HG02970 (cell line): ENCODE measurements around the gene TEX2.

ENCODE experiments used
- ATAC-seq: cut with Tn5 transposase; IDR thresholded peaks from one replicate; pipeline ENCODE4 v1.9.1; 2021; ENCODE audit warnings: mild to moderate bottlenecking, moderate library complexity, moderate number of reproducible peaks; ENCODE audit not compliant: unreplicated experiment, low FRiP score

TEX2 gene

DNA sequence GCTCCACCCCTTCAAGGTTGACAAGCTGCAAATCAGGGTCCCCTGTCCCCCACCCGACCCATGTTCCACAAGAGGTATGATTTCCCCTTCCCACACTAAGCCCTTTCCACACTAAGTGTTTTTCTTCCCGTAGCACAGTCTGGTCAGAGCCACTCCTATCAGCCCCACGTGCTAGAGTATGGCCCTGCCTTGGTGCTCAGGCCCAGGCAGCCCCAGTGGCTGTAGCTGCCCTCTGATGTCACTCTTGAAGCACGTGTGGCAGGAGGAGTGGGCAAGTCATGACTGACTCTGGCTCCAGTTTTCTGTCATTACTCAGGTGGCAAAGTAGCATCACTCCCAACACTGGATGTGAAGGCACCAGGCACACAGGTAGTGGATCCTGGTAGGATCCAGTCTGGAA lies 97.7 kb downstream of the TEX2 start:
- no peak for ATAC-seq

DNA sequence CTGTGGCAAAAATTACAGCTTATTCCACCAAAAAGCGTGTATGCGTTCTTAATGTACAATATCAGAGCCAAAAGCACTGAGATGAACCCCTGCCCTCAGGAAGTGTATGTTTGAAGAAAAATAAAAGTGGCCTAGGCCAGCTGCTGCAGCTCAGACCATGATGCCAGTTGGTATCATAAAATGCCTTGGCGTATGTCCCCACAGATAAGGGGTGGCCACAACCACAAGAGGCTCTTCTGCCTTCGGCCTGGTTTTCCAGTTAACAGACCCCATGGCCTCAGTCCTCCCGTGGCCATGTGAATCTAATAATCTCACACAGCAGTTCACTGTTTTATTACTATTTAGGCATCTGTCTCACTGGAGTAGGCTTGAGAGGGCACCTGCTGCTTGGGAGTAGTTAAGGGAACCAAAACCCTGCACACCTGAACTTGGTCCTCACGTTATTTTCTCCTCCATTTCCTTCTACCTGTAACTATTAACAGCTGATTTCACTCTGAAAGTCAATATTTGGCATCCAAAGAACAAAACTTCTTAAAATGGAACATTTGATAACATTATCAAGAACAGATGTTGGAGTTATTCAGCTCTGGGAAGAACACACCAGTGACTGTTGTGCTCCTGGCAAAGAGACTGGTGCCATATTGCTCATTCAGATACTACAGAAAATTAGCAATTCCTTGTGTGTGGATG lies 98.3 kb downstream of the TEX2 start:
- no peak for ATAC-seq

- no peak for ATAC-seq
Observed at GRCh38 chr17:64163468-64163867, 99.6 kb downstream of the TEX2 start.

- no peak for ATAC-seq
Observed at GRCh38 chr17:64162554-64162953, 100.5 kb downstream of the TEX2 start.

GRCh38 chr17:64161380-64162176 lies 101.5 kb downstream of the TEX2 start:
- ATAC-seq: no peak

DNA sequence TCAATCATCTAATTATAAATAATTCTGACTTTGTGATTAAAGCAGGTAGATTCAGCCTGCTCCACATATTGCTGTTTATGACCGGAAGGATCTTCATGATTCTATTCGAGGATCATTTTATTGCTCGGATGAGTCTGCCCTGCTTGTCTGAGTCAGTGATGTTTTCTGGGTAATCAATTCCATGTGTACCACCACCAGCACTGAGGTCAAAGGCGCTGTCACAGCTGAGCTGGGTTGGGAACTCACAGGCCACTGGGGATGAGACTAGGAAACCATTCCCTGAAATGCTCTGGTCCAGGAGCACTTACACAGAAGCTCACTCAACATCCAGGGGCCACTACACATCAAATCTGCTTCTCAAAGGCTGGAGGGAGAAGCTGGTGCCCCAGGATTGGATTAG lies 102.7 kb downstream of the TEX2 start:
- no peak for ATAC-seq

GRCh38 chr17:64158831-64159590 lies 104.0 kb downstream of the TEX2 start:
- ATAC-seq: no peak

DNA sequence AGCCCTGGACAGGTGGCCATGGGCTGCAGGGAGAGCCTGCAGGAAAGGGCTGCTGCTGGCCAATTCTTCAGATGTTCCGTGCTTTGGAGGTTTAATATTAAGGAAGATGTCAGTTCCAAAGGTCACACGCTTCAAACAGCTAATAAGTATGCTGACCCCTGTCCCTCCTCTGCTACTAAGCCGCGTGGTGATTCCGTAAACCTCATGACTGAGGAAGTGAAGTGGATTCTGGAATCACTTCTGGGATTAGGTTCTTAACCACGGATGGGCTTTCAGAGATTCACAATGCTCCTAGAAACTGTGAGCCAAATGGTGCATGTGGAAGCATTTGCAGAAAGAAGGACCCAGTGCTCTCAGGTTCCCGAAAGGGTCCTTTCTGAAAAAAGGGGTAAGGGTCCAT lies 104.7 kb downstream of the TEX2 start:
- no peak for ATAC-seq

GRCh38 chr17:64157669-64158180 lies 105.3 kb downstream of the TEX2 start:
- ATAC-seq: no peak

- ATAC-seq: no peak
Observed at GRCh38 chr17:64156670-64157069, 106.4 kb downstream of the TEX2 start.

- no peak for ATAC-seq
Observed at GRCh38 chr17:64155751-64156544, 107.1 kb downstream of the TEX2 start.

DNA sequence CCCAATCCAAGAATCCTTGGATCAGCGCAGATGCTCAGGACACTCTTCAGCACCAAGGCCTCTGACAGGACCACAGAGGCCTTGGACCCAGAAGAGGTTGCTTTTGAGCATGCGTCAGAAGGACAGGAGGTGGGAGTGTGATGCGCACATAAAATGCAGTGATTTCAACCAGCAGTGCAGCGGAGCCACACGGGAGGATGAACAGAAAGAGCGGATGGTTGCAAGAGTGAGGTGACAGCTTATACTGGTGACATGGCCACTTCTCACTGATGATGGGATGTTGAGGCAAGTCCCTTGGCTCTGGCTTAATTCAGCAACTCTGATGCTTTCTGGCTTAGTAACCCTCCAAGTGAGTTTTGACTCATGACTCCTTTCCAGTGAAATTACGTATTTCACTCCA lies 107.9 kb downstream of the TEX2 start:
- ATAC-seq: no peak

- ATAC-seq: no peak
Observed at GRCh38 chr17:64154717-64155116, 108.3 kb downstream of the TEX2 start.

DNA sequence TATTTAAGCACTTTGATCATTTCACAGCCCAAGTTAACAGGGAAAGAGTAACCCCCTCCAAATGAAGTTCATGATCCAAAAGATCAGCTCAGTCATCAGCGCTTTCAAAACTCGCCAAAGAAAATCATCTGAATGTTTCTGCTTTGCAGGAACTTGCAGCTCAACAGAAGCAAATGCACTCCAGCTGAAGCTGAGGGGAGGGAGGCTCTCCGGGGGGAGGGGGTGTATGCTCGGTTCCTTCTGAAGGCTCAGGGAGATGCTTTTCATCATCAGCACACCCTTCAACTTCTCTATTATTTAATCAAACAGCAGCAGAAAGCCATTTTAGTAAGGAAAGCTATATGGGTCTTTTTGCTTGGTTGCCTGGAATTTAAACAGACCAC lies 108.8 kb downstream of the TEX2 start:
- ATAC-seq: no peak

- no peak for ATAC-seq
Observed at GRCh38 chr17:64153565-64154312, 109.3 kb downstream of the TEX2 start.

DNA sequence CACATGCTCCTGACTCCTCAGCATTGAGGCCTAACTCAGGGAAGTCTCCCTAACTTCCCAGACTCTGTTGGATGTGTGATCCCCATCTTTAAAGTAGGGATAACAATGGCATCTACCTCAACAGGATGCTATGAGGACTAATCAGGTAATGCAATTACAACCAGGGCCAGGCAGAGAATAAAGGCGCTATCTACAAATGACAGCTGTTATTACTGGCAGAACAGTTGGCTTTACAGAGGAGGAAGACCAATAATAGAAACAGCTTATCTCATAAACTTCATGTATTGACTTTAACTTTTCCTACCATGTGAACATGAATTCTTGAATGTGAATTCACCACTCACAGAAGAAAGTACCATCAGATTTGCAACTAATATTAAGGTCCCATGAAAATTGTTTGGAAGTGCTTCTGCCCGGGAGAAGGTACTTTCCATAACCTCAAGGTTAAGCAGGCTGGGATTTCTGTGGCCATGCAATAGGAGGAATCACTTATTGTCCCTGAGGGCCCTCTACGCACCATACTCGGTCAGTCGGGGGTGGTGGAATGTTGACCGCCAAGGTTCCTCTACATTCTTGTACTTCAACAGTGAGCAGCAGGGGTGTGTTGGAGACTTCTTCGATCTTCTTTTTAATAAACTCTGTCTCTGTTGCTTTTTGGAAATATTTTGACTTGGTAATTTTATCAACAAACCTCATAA lies 110.5 kb downstream of the TEX2 start:
- ATAC-seq: no peak

DNA sequence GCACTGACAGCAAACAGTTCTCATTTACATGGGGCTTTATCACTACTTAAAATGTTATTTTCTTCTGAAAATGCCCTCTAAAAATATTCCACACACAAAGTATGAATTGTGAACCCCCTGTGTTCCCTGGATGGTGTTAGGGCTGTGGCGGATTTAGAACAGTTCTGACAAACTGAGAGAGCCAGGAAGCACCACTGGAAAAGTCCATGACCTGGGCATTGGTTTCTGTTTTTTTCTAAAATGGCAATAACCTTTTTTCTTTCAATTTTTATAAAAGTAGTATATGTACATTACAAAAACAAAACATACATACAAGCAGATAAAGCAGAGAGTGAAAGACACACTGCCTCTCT lies 112.1 kb downstream of the TEX2 start:
- no peak for ATAC-seq

GRCh38 chr17:64150237-64151015 lies 112.6 kb downstream of the TEX2 start:
- no peak for ATAC-seq
